Kidney epithelial cell (primary cell): Measurements from ENCODE around the gene CCR8. TPM values are rescaled to one million over a fixed set of nuclear protein-coding genes. Genes with fewer than 3 reads are reported as not detected.
"Not testable (repeated sequence)": the region's sequence is repeated elsewhere in the genome, so short reads cannot be mapped to it uniquely, and the experiment has no call there.

ENCODE experiments used
- DNase-seq: peaks from one replicate; pipeline ENCODE4 v3.0.0-alpha.2; 2010; ENCODE audit warnings: low read depth
- H3K27me3 ChIP-seq: 2 replicates; pipeline ENCODE4 v1.6.0; 2011; ENCODE audit warnings: low read length; ENCODE audit not compliant: control insufficient read depth, insufficient read depth
- H3K36me3 ChIP-seq: 2 replicates; pipeline ENCODE4 v1.5.1; 2011; ENCODE audit warnings: low read length; ENCODE audit not compliant: control insufficient read depth, insufficient read depth
- H3K4me3 ChIP-seq: 2 replicates; pipeline ENCODE4 v1.5.1; 2011; ENCODE audit warnings: low read depth, mild to moderate bottlenecking, control low read depth, low read length
- CTCF ChIP-seq: IDR thresholded peaks from 2 replicates; pipeline ENCODE4 v1.5.1; 2011; ENCODE audit warnings: mild to moderate bottlenecking, moderate library complexity, low read length, control low read depth, inconsistent platforms; ENCODE audit not compliant: insufficient read depth, poor library complexity, severe bottlenecking
- total RNA-seq: library from RNA; depleted of rRNA; stranded (reverse); fragments of >200 nt; gene quantifications from 2 replicates; pipeline ENCODE4 v1.2.3, GENCODE V29; 2015

Gene CCR8
- total RNA-seq, 1 donor from 2014 or later, result not detected

- TF ChIP-seq CTCF, result no peak
- no peaks in the 10 kb centered on the region for H3K27me3 ChIP-seq
Observed at GRCh38 chr3:39346785-39347585, 17.5 kb downstream of the CCR8 start.

GRCh38 chr3:39347586-39347876 is 18.0 kb downstream of the CCR8 start:
- DNase-seq, result no peak
- no peaks in the 10 kb centered on the region for H3K27me3 ChIP-seq
- TF ChIP-seq CTCF, result no peak
- H3K4me3 ChIP-seq, result no peak overlapping the region
- no peaks in the 10 kb centered on the region for H3K36me3 ChIP-seq

More at GRCh38 chr3:39346785-39347585, 17.5 kb downstream of the CCR8 start:
- no peak for DNase-seq
- no peaks in the 10 kb centered on the region for H3K36me3 ChIP-seq
- H3K4me3 ChIP-seq, result no peak overlapping the region

- Histone ChIP-seq H3K27me3 (no peaks in the 10 kb centered on the region), H3K36me3 (no peaks in the 10 kb centered on the region), H3K4me3 (no peak overlapping the region)
- TF ChIP-seq CTCF, result no peak
- no peak for DNase-seq
Observed at GRCh38 chr3:39349080-39349479, 19.6 kb downstream of the CCR8 start.

- no peak for TF ChIP-seq CTCF
- no peak for DNase-seq
- no peak overlapping the region for H3K4me3 ChIP-seq
- H3K27me3 ChIP-seq, result no peaks in the 10 kb centered on the region
- no peaks in the 10 kb centered on the region for H3K36me3 ChIP-seq
Observed at GRCh38 chr3:39350714-39351113, 21.2 kb downstream of the CCR8 start.

GRCh38 chr3:39351134-39351533 is 21.6 kb downstream of the CCR8 start:
- H3K36me3 ChIP-seq, H3K27me3 ChIP-seq, H3K4me3 ChIP-seq, DNase-seq: not testable (repeated sequence)

- DNase-seq, H3K27me3 ChIP-seq, H3K36me3 ChIP-seq, H3K4me3 ChIP-seq: not testable (repeated sequence)
Observed at GRCh38 chr3:39353168-39353927, 23.8 kb downstream of the CCR8 start.
